ENCODE results near the gene CLCA2. TPM values are rescaled to one million over a fixed set of nuclear protein-coding genes. Genes with fewer than 3 reads are reported as not detected.

Gene CLCA2
- total RNA-seq, 1 experiment from 2014 or later = not detected

DNA sequence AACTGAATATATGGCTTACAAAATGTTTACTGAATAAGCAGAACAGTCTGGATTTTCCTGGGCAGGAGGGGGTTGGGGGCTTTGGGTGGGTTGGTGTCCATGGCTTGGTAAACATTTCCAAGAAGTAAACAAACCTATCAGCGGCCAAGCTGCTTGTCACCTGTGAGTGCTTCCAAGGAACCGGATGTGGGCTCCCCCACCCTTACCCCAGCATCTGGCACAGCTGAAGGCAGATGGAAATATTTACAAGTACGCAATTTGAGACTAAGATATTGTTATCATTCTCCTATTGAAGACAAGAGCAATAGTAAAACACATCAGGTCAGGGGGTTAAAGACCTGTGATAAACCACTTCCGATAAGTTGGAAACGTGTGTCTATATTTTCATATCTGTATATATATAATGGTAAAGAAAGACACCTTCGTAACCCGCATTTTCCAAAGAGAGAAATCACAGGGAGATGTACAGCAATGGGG is 44.6 kb downstream of the CLCA2 start, which contains the start of gene CLCA1:
CLCA1 (plus strand) TSS at position 427 of the 477 bp plus-strand sequence; CDS start at position 472, 45 bp downstream.
- Histone ChIP-seq H3K9ac (ENCODE audit: extremely low read depth, insufficient read length, low read length) (no peak within 1 kb of the TSS), H3K4me1 (ENCODE audit: insufficient read depth, low read length) (no peaks in the 10 kb centered on the region), H3K27me3 (ENCODE audit: insufficient read depth, low read length) (no peaks in the 10 kb centered on the region), H3K9me3 (ENCODE audit: control insufficient read depth, low read depth, low read length) (no peaks in the 10 kb centered on the region), H3T11ph (ENCODE audit: low read length) (no peak within 1 kb of the TSS), H3K27ac (ENCODE audit: insufficient read length, low read depth, low read length) (no peak within 1 kb of the TSS), H4K91ac (ENCODE audit: insufficient read length, low read depth, low read length) (no peak within 1 kb of the TSS), H2BK5ac (ENCODE audit: insufficient read length, low read length) (no peak within 1 kb of the TSS), H4K8ac (replicated peaks; ENCODE audit: insufficient read length, low read depth, low read length) (no peak within 1 kb of the TSS), H3K4ac (ENCODE audit: low read depth, low read length) (no peak within 1 kb of the TSS), H2BK15ac (ENCODE audit: low read depth, low read length) (no peak within 1 kb of the TSS), H4K20me1 (ENCODE audit: control insufficient read depth, insufficient read depth, insufficient read length) (no peaks in the 10 kb centered on the region), H3K18ac (ENCODE audit: insufficient read length, low read depth, low read length) (no peak within 1 kb of the TSS), H2BK12ac (ENCODE audit: insufficient read length, low read depth, low read length) (no peak within 1 kb of the TSS), H3K56ac (ENCODE audit: insufficient read length, low read depth, low read length) (no peak within 1 kb of the TSS), H2BK20ac (ENCODE audit: low read depth, low read length, poor library complexity, severe bottlenecking) (no peak within 1 kb of the TSS), H3K79me1 (ENCODE audit: insufficient read depth, low read depth, low read length, poor library complexity, severe bottlenecking) (no peaks in the 10 kb centered on the region), H3K23me2 (ENCODE audit: insufficient read length, low read depth, low read length, poor library complexity, severe bottlenecking) (no peaks in the 10 kb centered on the region), H3K14ac (ENCODE audit: insufficient read depth, low read length) (no peak within 1 kb of the TSS), H2BK120ac (ENCODE audit: low read depth, low read length, poor library complexity, severe bottlenecking) (no peak within 1 kb of the TSS), H3K79me2 (ENCODE audit: insufficient read depth, low read length) (no peaks in the 10 kb centered on the region), H4K5ac (ENCODE audit: insufficient read length, low read depth, low read length) (no peak within 1 kb of the TSS), H3K23ac (ENCODE audit: insufficient read length, low read depth, low read length) (no peak within 1 kb of the TSS), H3K4me2 (ENCODE audit: insufficient read depth, insufficient read length, low read length) (no peak within 1 kb of the TSS), H2AFZ (ENCODE audit: low read length) (no peak within 1 kb of the TSS), H2AK5ac (ENCODE audit: insufficient read length, low read length) (no peak within 1 kb of the TSS)
- Mint-ChIP-seq H3K27me3 (ENCODE audit: low read depth) (peaks cover 2% of the 10 kb centered on the region; the same call in 1 of the 2 replicates), H3K4me1 (peaks cover 5 to 6% of the 10 kb centered on the region in 2 experiments; a peak in 3 of 4 replicates), H3K4me3 (no peak within 1 kb of the TSS), H3K27ac (no peak within 1 kb of the TSS), H3K36me3 (ENCODE audit: insufficient read depth in 1 of 3, low read depth in 3 of 3) (no peaks in the 10 kb centered on the region), H3K9me3 (no peaks in the 10 kb centered on the region)
- TF ChIP-seq, protein P1, sequence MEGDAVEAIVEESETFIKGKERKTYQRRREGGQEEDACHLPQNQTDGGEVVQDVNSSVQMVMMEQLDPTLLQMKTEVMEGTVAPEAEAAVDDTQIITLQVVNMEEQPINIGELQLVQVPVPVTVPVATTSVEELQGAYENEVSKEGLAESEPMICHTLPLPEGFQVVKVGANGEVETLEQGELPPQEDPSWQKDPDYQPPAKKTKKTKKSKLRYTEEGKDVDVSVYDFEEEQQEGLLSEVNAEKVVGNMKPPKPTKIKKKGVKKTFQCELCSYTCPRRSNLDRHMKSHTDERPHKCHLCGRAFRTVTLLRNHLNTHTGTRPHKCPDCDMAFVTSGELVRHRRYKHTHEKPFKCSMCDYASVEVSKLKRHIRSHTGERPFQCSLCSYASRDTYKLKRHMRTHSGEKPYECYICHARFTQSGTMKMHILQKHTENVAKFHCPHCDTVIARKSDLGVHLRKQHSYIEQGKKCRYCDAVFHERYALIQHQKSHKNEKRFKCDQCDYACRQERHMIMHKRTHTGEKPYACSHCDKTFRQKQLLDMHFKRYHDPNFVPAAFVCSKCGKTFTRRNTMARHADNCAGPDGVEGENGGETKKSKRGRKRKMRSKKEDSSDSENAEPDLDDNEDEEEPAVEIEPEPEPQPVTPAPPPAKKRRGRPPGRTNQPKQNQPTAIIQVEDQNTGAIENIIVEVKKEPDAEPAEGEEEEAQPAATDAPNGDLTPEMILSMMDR (conservative IDR thresholded peaks at IDR 0.05) = no peak
- WGBS (ENCODE audit: extremely low coverage, insufficient read length, low lambda C conversion rate) = no CpG with 5 or more reads among the region's 7 CpGs
- no peak for DNase-seq

Data from H9 (cell line).